ENCODE results near the gene RBMS3.
"Not testable (repeated sequence)": the region's sequence is repeated elsewhere in the genome, so short reads cannot be mapped to it uniquely, and the experiment has no call there.

Gene RBMS3

DNA sequence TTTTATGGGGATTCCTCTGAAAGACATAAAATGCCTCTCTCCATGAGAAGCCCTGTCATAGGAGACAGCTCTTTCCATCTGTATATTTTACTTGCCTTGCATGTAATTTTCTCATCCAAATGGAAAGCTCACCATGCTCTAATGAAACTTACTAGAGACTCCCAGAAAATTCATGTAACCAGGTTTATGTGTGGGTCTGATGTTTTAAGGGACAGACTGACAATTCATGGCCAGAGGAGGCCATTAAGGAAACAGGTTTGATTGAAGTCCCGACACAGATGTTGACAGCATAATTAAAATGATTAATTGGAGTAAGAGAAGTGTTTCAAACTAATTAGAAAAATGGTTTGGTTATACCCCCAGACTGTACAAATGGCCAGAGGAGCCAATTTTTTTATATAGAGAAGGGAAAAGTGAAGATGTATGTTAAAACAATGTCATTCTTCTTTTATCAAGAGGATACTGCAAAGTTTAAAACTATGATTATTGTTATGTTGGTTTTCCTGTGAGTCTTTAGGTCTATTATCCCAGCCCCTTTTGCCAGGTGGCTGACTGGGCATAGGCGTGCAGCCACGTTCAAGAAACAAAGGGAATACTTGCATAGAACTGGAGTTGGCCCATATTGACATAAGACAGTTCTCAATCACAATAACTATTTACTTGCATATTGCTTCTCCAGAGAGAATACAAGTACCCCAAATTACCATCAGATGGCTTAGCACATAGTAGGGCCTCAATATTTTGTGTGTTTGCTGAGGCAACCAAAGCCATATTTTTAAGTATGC, 64.8 kb downstream of the RBMS3 start:
- Histone ChIP-seq H3K4me3 (ENCODE audit: low read length) (no peak overlapping the region), H3K4me1 (ENCODE audit: insufficient read depth, low read length) (peaks cover 20% of the 10 kb centered on the region), H3K27ac (ENCODE audit: low read length) (no peak overlapping the region), H3K36me3 (ENCODE audit: insufficient read depth, low read depth, low read length) (no peaks in the 10 kb centered on the region), H3K9ac (ENCODE audit: low read depth, low read length) (no peak overlapping the region; the same call in 1 of the 2 replicates), H3K9me3 (ENCODE audit: insufficient read depth, low read depth, low read length) (no peaks in the 10 kb centered on the region), H3K27me3 (ENCODE audit: insufficient read depth, low read length) (no peaks in the 10 kb centered on the region)

- Histone ChIP-seq H3K9ac (ENCODE audit: low read depth, low read length) (no peak overlapping the region), H3K4me3 (ENCODE audit: low read length) (no peak overlapping the region), H3K27me3 (ENCODE audit: insufficient read depth, low read length) (no peaks in the 10 kb centered on the region), H3K36me3 (ENCODE audit: insufficient read depth, low read depth, low read length) (no peaks in the 10 kb centered on the region), H3K27ac (ENCODE audit: low read length) (no peak overlapping the region), H3K4me1 (ENCODE audit: insufficient read depth, low read length) (peaks cover 20% of the 10 kb centered on the region), H3K9me3 (ENCODE audit: insufficient read depth, low read depth, low read length) (no peaks in the 10 kb centered on the region)
These were observed 66.0 kb downstream of the RBMS3 start for GRCh38 chr3:29346828-29347227.

- Histone ChIP-seq H3K4me1 (ENCODE audit: insufficient read depth, low read length) (peaks cover 20% of the 10 kb centered on the region), H3K9ac (ENCODE audit: low read depth, low read length) (no peak overlapping the region), H3K4me3 (ENCODE audit: low read length) (no peak overlapping the region), H3K36me3 (ENCODE audit: insufficient read depth, low read depth, low read length) (no peaks in the 10 kb centered on the region), H3K27ac (ENCODE audit: low read length) (no peak overlapping the region), H3K9me3 (ENCODE audit: insufficient read depth, low read depth, low read length) (no peaks in the 10 kb centered on the region), H3K27me3 (ENCODE audit: insufficient read depth, low read length) (no peaks in the 10 kb centered on the region)
These were observed 66.5 kb downstream of the RBMS3 start for GRCh38 chr3:29347412-29347811.

DNA sequence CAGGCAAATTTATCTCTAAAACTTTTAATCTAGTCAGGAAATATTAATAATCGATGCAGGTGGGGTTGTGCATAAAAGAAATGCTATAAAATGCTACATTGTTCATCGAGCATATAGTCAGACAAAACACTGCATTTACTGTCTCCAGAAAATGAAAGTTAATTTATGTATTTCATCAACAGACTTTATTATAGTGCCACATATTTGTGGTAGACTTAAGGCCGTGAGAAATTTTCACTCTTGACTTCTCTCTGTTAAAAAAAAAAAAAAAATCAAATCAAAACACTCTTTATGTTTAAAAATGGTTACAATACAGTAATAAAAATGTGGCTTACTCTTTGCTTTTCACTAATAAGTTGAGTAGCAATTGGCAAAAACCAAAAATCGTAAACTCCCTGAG, 67.4 kb downstream of the RBMS3 start:
- H3K4me1 ChIP-seq (ENCODE audit: insufficient read depth, low read length), result peaks cover 20% of the 10 kb centered on the region
- no peak overlapping the region for H3K27ac ChIP-seq (ENCODE audit: low read length)
- no peak overlapping the region for H3K4me3 ChIP-seq (ENCODE audit: low read length)
- H3K36me3 ChIP-seq (ENCODE audit: insufficient read depth, low read depth, low read length), result no peaks in the 10 kb centered on the region
- no peaks in the 10 kb centered on the region for H3K9me3 ChIP-seq (ENCODE audit: insufficient read depth, low read depth, low read length)
- H3K27me3 ChIP-seq (ENCODE audit: insufficient read depth, low read length), result no peaks in the 10 kb centered on the region
- H3K9ac ChIP-seq (ENCODE audit: low read depth, low read length), result no peak overlapping the region

DNA sequence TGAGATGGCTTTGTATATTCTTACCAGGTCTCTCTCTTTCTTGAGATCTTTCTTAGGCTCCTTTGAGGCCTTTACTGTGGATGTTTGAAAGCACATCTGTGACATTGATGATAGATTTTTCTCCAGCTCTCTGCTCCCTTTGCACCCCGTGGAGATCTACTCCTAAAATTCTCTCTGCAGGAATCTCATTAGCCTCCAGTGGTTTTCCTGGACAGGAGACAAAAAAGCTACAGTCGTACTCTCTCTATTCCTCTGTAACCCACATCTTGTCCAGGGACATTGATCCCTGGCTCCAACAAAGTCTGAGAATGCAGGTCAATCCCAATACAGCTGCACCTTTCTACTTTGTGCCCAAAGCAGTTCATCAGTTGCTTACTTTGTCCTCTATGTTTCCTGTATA, 68.2 kb downstream of the RBMS3 start:
- peaks cover 20% of the 10 kb centered on the region for H3K4me1 ChIP-seq (ENCODE audit: insufficient read depth, low read length)
- H3K27me3 ChIP-seq (ENCODE audit: insufficient read depth, low read length), result no peaks in the 10 kb centered on the region
- no peaks in the 10 kb centered on the region for H3K36me3 ChIP-seq (ENCODE audit: insufficient read depth, low read depth, low read length)
- H3K9ac ChIP-seq (ENCODE audit: low read depth, low read length), result no peak overlapping the region
- H3K27ac ChIP-seq (ENCODE audit: low read length), result no peak overlapping the region
- no peak overlapping the region for H3K4me3 ChIP-seq (ENCODE audit: low read length)
- H3K9me3 ChIP-seq (ENCODE audit: insufficient read depth, low read depth, low read length), result no peaks in the 10 kb centered on the region

- Histone ChIP-seq H3K36me3 (ENCODE audit: insufficient read depth, low read depth, low read length) (no peaks in the 10 kb centered on the region), H3K27me3 (ENCODE audit: insufficient read depth, low read length) (no peaks in the 10 kb centered on the region), H3K27ac (ENCODE audit: low read length) (no peak overlapping the region), H3K4me1 (ENCODE audit: insufficient read depth, low read length) (no peaks in the 10 kb centered on the region), H3K4me3 (ENCODE audit: low read length) (no peak overlapping the region), H3K9me3 (ENCODE audit: insufficient read depth, low read depth, low read length) (no peaks in the 10 kb centered on the region), H3K9ac (ENCODE audit: low read depth, low read length) (no peak overlapping the region)
These were observed 72.9 kb downstream of the RBMS3 start for GRCh38 chr3:29353807-29354206.

DNA sequence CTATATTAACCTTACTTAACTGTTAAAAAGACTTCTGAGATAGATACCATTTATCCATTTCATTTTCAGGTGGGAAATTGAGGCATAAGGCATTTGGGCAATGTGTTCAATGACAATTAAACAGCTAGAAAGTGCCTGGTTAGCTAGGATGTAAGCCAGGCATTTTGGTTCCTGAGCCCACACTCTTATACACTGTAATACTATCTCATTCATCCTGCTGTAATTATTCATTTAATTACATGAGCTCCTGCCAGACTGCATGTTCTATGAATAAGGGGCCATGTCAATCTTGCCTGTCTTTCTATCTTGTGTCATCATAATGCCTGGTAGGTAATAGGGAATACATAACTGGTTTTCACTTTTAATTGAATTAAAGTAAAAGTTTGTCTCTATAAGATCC, 74.0 kb downstream of the RBMS3 start:
- no peak overlapping the region for H3K9ac ChIP-seq (ENCODE audit: low read depth, low read length)
- H3K27ac ChIP-seq (ENCODE audit: low read length), result no peak overlapping the region
- H3K9me3 ChIP-seq (ENCODE audit: insufficient read depth, low read depth, low read length), result no peaks in the 10 kb centered on the region
- no peaks in the 10 kb centered on the region for H3K4me1 ChIP-seq (ENCODE audit: insufficient read depth, low read length)
- no peaks in the 10 kb centered on the region for H3K36me3 ChIP-seq (ENCODE audit: insufficient read depth, low read depth, low read length)
- no peak overlapping the region for H3K4me3 ChIP-seq (ENCODE audit: low read length)
- no peaks in the 10 kb centered on the region for H3K27me3 ChIP-seq (ENCODE audit: insufficient read depth, low read length)

DNA sequence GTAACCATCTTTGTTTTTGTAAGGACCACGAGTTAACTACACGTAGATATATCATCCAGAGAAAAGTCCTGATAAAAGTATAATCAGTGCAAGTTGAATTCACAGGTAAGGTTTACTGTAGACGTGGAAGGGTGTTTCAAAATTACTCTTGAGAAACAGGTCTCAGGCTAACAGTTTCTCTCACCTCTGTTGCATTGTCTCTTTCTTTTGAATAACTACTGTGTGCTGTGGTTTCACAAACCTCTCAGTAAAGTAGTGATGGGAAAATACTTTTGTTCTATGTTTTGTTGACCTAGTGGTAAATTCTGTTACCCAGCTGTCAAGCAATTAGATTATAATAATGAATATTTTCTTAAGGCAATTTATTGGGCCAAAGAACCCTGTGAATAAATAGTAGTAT, 75.2 kb downstream of the RBMS3 start:
- Histone ChIP-seq H3K27me3 (ENCODE audit: insufficient read depth, low read length) (no peaks in the 10 kb centered on the region), H3K4me3 (ENCODE audit: low read length) (no peak overlapping the region), H3K9me3 (ENCODE audit: insufficient read depth, low read depth, low read length) (no peaks in the 10 kb centered on the region), H3K4me1 (ENCODE audit: insufficient read depth, low read length) (no peaks in the 10 kb centered on the region), H3K27ac (ENCODE audit: low read length) (no peak overlapping the region), H3K9ac (ENCODE audit: low read depth, low read length) (no peak overlapping the region), H3K36me3 (ENCODE audit: insufficient read depth, low read depth, low read length) (no peaks in the 10 kb centered on the region)

DNA sequence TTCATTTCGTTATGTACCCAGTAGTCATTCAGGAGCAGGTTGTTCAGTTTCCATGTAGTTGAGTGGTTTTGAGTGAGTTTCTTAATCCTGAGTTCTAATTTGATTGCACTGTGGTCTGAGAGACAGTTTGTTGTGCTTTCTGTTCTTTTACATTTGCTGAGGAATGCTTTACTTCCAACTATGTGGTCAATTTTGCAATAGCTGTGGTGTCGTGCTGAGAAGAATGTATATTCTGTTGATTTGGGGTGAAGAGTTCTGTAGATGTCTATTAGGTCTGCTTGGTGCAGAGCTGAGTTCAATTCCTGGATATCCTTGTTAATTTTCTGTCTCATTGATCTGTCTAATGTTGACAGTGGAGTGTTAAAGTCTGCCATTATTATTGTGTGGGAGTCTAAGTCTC, 79.4 kb downstream of the RBMS3 start:
- not testable (repeated sequence) for H3K9me3 ChIP-seq (ENCODE audit: insufficient read depth, low read depth, low read length); H3K4me3 ChIP-seq (ENCODE audit: low read length); H3K27me3 ChIP-seq (ENCODE audit: insufficient read depth, low read length); H3K27ac ChIP-seq (ENCODE audit: low read length); H3K9ac ChIP-seq (ENCODE audit: low read depth, low read length); H3K4me1 ChIP-seq (ENCODE audit: insufficient read depth, low read length); H3K36me3 ChIP-seq (ENCODE audit: insufficient read depth, low read depth, low read length)

- no peaks in the 10 kb centered on the region for H3K36me3 ChIP-seq (ENCODE audit: insufficient read depth, low read depth, low read length)
- H3K4me1 ChIP-seq (ENCODE audit: insufficient read depth, low read length), result peaks cover 4% of the 10 kb centered on the region; the same call in 1 of the 2 replicates
- H3K27ac ChIP-seq (ENCODE audit: low read length), result no peak overlapping the region
These were observed 82.2 kb downstream of the RBMS3 start for GRCh38 chr3:29363110-29363509.

DNA sequence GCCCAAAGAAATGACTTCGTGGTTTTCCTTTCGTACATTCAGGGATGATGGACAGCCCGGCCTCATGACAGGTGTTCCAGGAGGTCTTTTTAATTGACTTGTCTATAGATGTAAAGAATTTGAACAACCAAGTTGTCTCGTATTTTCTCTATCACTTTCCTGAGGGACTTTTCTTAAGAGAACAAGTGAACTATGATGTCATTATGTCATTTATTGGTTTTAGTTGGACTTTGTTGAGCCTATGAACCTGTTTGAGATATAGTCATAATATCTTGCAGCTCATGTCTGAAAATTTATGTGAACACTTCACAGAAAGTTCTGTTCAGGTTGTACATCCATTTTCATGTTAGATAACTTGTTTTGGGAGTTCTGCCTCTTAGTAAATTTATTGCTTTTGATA, 89.2 kb downstream of the RBMS3 start:
- H3K9me3 ChIP-seq (ENCODE audit: insufficient read depth, low read depth, low read length), result no peaks in the 10 kb centered on the region
- no peaks in the 10 kb centered on the region for H3K36me3 ChIP-seq (ENCODE audit: insufficient read depth, low read depth, low read length)
- no peak overlapping the region for H3K4me3 ChIP-seq (ENCODE audit: low read length)
- no peak overlapping the region for H3K27ac ChIP-seq (ENCODE audit: low read length)
- H3K4me1 ChIP-seq (ENCODE audit: insufficient read depth, low read length), result no peaks in the 10 kb centered on the region
- H3K27me3 ChIP-seq (ENCODE audit: insufficient read depth, low read length), result no peaks in the 10 kb centered on the region
- H3K9ac ChIP-seq (ENCODE audit: low read depth, low read length), result no peak overlapping the region

More at GRCh38 chr3:29363110-29363509, 82.2 kb downstream of the RBMS3 start:
- no peak overlapping the region for H3K4me3 ChIP-seq (ENCODE audit: low read length)
- H3K9me3 ChIP-seq (ENCODE audit: insufficient read depth, low read depth, low read length), result no peaks in the 10 kb centered on the region
- H3K9ac ChIP-seq (ENCODE audit: low read depth, low read length), result no peak overlapping the region
- H3K27me3 ChIP-seq (ENCODE audit: insufficient read depth, low read length), result no peaks in the 10 kb centered on the region

DNA sequence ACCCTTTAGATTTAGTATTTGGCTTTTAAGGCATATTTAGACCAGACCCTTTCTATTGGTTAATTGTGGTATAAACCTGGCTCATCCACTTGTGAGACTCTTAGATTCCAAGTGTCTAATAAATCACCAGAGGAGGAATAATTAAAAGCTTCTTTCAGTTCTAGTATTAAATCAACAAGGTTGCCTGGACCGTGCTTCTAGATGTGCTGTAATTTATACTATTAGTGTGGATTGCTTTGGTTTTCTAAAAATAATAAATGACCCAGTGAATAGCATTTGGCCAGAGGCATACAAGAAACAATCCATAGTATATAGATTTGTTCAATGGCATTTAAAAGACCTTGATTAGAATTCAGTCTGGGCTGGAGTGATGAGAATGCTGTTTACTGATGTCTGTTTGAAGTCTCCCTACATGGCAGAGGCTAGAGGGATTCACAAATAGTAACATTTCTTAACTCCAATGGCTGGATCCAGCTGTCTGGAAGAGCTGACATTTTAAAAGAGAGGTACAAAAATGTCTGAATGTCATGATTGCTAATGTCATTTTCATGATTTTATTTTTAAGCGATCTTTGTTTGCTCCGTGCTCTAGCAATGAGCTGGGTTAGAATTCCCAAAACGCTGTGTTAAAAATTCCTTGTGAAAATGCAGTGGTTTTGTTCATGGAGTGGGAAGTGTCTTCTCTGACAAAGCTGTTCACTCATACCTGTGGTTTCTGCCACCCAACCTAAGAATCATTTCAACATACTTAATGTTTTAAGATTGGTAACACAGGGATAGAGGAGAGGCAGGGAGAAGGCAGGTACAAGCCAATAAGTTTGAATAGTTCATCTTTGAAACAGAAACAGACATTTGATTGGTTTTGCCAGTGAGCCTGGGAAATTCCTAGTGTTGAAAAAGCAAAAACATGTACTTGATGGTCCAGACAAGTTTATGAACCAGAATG, 89.9 kb downstream of the RBMS3 start:
- H3K27ac ChIP-seq (ENCODE audit: low read length), result no peak overlapping the region
- H3K9me3 ChIP-seq (ENCODE audit: insufficient read depth, low read depth, low read length), result no peaks in the 10 kb centered on the region
- H3K4me1 ChIP-seq (ENCODE audit: insufficient read depth, low read length), result no peaks in the 10 kb centered on the region
- H3K9ac ChIP-seq (ENCODE audit: low read depth, low read length), result no peak overlapping the region
- H3K4me3 ChIP-seq (ENCODE audit: low read length), result no peak overlapping the region
- H3K27me3 ChIP-seq (ENCODE audit: insufficient read depth, low read length), result no peaks in the 10 kb centered on the region
- no peaks in the 10 kb centered on the region for H3K36me3 ChIP-seq (ENCODE audit: insufficient read depth, low read depth, low read length)

Measured in iPS-20b (cell line).